B cell (primary cell): ENCODE data around the gene LIME1. TPM values are rescaled to one million over a fixed set of nuclear protein-coding genes. Genes with fewer than 3 reads are reported as not detected.

ENCODE experiments used
- ATAC-seq: fragments of 200-7000 bp; cut with Tn5 transposase; one replicate; pipeline ENCODE4 v1.10.0; 2021; ENCODE audit warnings: low read depth, mild to moderate bottlenecking, moderate number of reproducible peaks, moderate library complexity
- CTCF ChIA-PET: fragments of 350-600 bp; sonication (Branson Sonifier 250); formaldehyde crosslinking; loops from one replicate; lab custom pipeline; 2021; ENCODE audit warnings: antibody characterized with exemption, inconsistent platforms; lab: Charles Lee
- POLR2A ChIA-PET: fragments of 350-600 bp; sonication (Branson Sonifier 250); formaldehyde crosslinking; loops from one replicate; lab custom pipeline; 2021; ENCODE audit warnings: antibody characterized with exemption; lab: Charles Lee
- DNase-seq: peaks from one replicate; pipeline ENCODE4 v3.0.0; 2013
- H2AFZ ChIP-seq: 2 replicates; pipeline ENCODE4 v1.6.1; 2012; ENCODE audit warnings: mild to moderate bottlenecking, low read depth, low read length; ENCODE audit not compliant: insufficient read depth, poor library complexity, severe bottlenecking
- H3K27ac ChIP-seq, 2 donors: 1 replicate in 1 of 2; 2 replicates in 1 of 2; pipeline ENCODE4 v1.5.1; 2012 to 2013; ENCODE audit warnings: low read length in 2 of 2, mild to moderate bottlenecking in 2 of 2, moderate library complexity in 1 of 2
- H3K27me3 ChIP-seq, 4 experiments: fragments of 200-600 bp in 1 of 4; sonication (generic) in 1 of 4; replicated peaks in 1 of 4; 1 replicate in 2 of 4; 2 replicates in 2 of 4; pipeline versions ENCODE4 v1.6.1 to v1.7.0; 2013 to 2016; ENCODE audit warnings: low read length in 3 of 4, mild to moderate bottlenecking in 2 of 4, mixed read lengths in 1 of 4, moderate library complexity in 1 of 4; ENCODE audit not compliant: insufficient read depth in 4 of 4, control insufficient read depth in 3 of 4; ENCODE audit errors: control extremely low read depth in 1 of 4
- H3K36me3 ChIP-seq, 2 experiments: replicated peaks in 1 of 2; 1 replicate in 1 of 2; 2 replicates in 1 of 2; pipeline versions ENCODE4 v1.6.1 to v1.7.1; 2013; ENCODE audit warnings: low read length in 1 of 2; ENCODE audit not compliant: insufficient read depth in 2 of 2, control insufficient read depth in 1 of 2; ENCODE audit errors: control extremely low read depth in 1 of 2, extremely low read depth in 1 of 2
- H3K4me1 ChIP-seq, 2 donors: fragments of 200-600 bp in 1 of 2; sonication (generic) in 1 of 2; 1 replicate in 1 of 2; 2 replicates in 1 of 2; pipeline versions ENCODE4 v1.5.1 to v1.6.1; 2013 to 2017; ENCODE audit warnings: low read length in 2 of 2; ENCODE audit not compliant: control insufficient read depth in 2 of 2, insufficient read depth in 2 of 2
- H3K4me2 ChIP-seq: replicated peaks from 2 replicates; pipeline ENCODE3; 2012; ENCODE audit warnings: mild to moderate bottlenecking, low read depth, low read length; ENCODE audit not compliant: poor library complexity, severe bottlenecking
- H3K4me3 ChIP-seq, 5 experiments: fragments of 200-600 bp in 1 of 5; sonication (generic) in 1 of 5; 1 replicate in 3 of 5; 2 replicates in 2 of 5; pipeline versions ENCODE4 v1.5.1 to v1.7.0; 2011 to 2016; ENCODE audit warnings: low read length in 4 of 5, mild to moderate bottlenecking in 4 of 5, low read depth in 2 of 5, control low read depth in 1 of 5, moderate library complexity in 1 of 5; ENCODE audit not compliant: insufficient read depth in 1 of 5; ENCODE audit errors: control extremely low read depth in 1 of 5, extremely low read depth in 1 of 5
- H3K79me2 ChIP-seq: fragments of 200-600 bp; sonication (generic); one replicate; pipeline ENCODE4 v1.6.0; 2016; ENCODE audit warnings: low read length; ENCODE audit not compliant: control insufficient read depth, insufficient read depth
- H3K9ac ChIP-seq: fragments of 200-600 bp; sonication (generic); 2 replicates; pipeline ENCODE4 v1.6.1; 2017; ENCODE audit warnings: mild to moderate bottlenecking, low read length, moderate library complexity
- H3K9me3 ChIP-seq, 3 donors: one replicate each; pipeline versions ENCODE4 v1.6.1 to v1.7.1; 2013; ENCODE audit warnings: low read length in 2 of 3; ENCODE audit not compliant: control insufficient read depth in 2 of 3, insufficient read depth in 1 of 3; ENCODE audit errors: control extremely low read depth in 1 of 3
- H4K20me1 ChIP-seq: 2 replicates; pipeline ENCODE4 v1.6.0; 2012; ENCODE audit warnings: mild to moderate bottlenecking, low read length; ENCODE audit not compliant: insufficient read depth, control insufficient read depth, poor library complexity, severe bottlenecking
- H3K27ac Mint-ChIP-seq: one replicate; pipeline ENCODE4 v1.8.0; 2021; ENCODE audit warnings: mixed read lengths
- H3K27me3 Mint-ChIP-seq: one replicate; pipeline ENCODE4 v1.8.0; 2021; ENCODE audit warnings: mixed read lengths
- H3K4me1 Mint-ChIP-seq: one replicate; pipeline ENCODE4 v1.8.0; 2021; ENCODE audit warnings: mixed read lengths
- H3K4me3 Mint-ChIP-seq: one replicate; pipeline ENCODE4 v1.8.0; 2021; ENCODE audit warnings: mixed read lengths
- H3K9me3 Mint-ChIP-seq: one replicate; pipeline ENCODE4 v1.8.0; 2022; ENCODE audit warnings: mixed read lengths; ENCODE audit not compliant: insufficient read depth
- EZH2 ChIP-seq: IDR thresholded peaks from 2 replicates; pipeline ENCODE4 v1.6.1; 2012; ENCODE audit warnings: borderline replicate concordance, low read depth, mild to moderate bottlenecking, moderate library complexity, low read length; ENCODE audit not compliant: insufficient read depth, poor library complexity, severe bottlenecking
- WGBS: methylation state at CpG from one replicate; pipeline ENCODE4 v1.1.5; 2013; ENCODE audit warnings: missing lambda C conversion rate; ENCODE audit not compliant: insufficient coverage; 5-methylcytosine and 5-hydroxymethylcytosine counted together
- intact Hi-C: fragments of 100-400 bp; cut with micrococcal nuclease; formaldehyde crosslinking; loops from one replicate; pipeline ENCODE4 v1.10.0; 2022
- polyA plus RNA-seq: library from polyadenylated mRNA; depleted of rRNA; stranded (reverse); fragments of >200 nt; gene quantifications from 2 replicates; pipeline ENCODE4 v1.2.3, GENCODE V29; 2012
- total RNA-seq, 2 donors: library from RNA; stranded (reverse); fragments of 120-200 nt in 1 of 2; gene quantifications; 1 replicate in 1 of 2; 2 replicates in 1 of 2; pipeline versions ENCODE4 v1.2.3 to v1.2.4, GENCODE V29; 2013 to 2022
- TF ChIP-seq, protein P1 (sequence below): fragments of 200-600 bp; IDR thresholded peaks from one replicate; pipeline ENCODE4 v1.8.0; 2022; ENCODE audit warnings: antibody characterized with exemption, mild to moderate bottlenecking

Gene LIME1
- total and polyA plus RNA-seq, 2 donors (not counting 1 experiment from before 2014, with no cell fraction given): 14.5 to 95.2 TPM

DNA sequence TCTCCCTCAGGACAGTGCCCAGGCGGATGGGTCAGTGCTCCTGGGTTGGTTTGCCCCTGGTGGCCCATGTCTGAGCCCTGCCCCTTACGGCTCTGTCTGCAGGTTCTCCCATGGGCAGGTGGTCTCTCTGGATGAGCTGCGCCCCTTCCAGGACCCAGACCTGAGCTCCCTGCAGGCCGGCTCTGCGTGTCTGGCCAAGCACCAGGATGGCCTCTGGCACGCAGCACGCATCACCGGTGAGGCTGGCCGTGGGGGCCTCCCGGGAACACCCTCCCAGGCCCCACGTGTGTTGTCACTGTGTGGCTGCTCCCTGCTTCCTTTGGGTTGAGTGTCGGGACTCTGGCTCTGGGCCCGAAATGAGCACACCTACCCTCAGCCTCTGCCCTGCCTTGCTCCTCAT lies 3.3 kb upstream of the LIME1 start:
- Mint-ChIP-seq H3K27ac (no peak overlapping the region), H3K4me1 (peaks cover 40% of the 10 kb centered on the region), H3K27me3 (no peaks in the 10 kb centered on the region), H3K9me3 (no peaks in the 10 kb centered on the region), H3K4me3 (no peak overlapping the region)
- H3K9me3 ChIP-seq: no peaks in the 10 kb centered on the region
- H4K20me1 ChIP-seq: peaks cover 50% of the 10 kb centered on the region
- ATAC-seq (no peak), DNase-seq (no peak)
- peaks cover 44% of the 10 kb centered on the region for H3K79me2 ChIP-seq
- no peak overlapping the region for H3K4me2 ChIP-seq
- H3K4me1 ChIP-seq: peaks cover 46 to 61% of the 10 kb centered on the region in 2 donors
- WGBS: 95% methylated on average over 13 of the region's 13 CpGs
- no peak overlapping the region for H3K9ac ChIP-seq
- TF ChIP-seq, protein P1, sequence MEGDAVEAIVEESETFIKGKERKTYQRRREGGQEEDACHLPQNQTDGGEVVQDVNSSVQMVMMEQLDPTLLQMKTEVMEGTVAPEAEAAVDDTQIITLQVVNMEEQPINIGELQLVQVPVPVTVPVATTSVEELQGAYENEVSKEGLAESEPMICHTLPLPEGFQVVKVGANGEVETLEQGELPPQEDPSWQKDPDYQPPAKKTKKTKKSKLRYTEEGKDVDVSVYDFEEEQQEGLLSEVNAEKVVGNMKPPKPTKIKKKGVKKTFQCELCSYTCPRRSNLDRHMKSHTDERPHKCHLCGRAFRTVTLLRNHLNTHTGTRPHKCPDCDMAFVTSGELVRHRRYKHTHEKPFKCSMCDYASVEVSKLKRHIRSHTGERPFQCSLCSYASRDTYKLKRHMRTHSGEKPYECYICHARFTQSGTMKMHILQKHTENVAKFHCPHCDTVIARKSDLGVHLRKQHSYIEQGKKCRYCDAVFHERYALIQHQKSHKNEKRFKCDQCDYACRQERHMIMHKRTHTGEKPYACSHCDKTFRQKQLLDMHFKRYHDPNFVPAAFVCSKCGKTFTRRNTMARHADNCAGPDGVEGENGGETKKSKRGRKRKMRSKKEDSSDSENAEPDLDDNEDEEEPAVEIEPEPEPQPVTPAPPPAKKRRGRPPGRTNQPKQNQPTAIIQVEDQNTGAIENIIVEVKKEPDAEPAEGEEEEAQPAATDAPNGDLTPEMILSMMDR: no peak
- no peak for TF ChIP-seq EZH2
- no peak overlapping the region for H3K27ac ChIP-seq
- no peak overlapping the region for H2AFZ ChIP-seq
- intact Hi-C loops: no loop called here
- ChIA-PET CTCF (no interaction called here), POLR2A (no interaction called here)
- no peak overlapping the region for H3K4me3 ChIP-seq
- peaks cover 0 to 24% of the 10 kb centered on the region in 2 experiments for H3K36me3 ChIP-seq
- H3K27me3 ChIP-seq: no peaks in the 10 kb centered on the region

DNA sequence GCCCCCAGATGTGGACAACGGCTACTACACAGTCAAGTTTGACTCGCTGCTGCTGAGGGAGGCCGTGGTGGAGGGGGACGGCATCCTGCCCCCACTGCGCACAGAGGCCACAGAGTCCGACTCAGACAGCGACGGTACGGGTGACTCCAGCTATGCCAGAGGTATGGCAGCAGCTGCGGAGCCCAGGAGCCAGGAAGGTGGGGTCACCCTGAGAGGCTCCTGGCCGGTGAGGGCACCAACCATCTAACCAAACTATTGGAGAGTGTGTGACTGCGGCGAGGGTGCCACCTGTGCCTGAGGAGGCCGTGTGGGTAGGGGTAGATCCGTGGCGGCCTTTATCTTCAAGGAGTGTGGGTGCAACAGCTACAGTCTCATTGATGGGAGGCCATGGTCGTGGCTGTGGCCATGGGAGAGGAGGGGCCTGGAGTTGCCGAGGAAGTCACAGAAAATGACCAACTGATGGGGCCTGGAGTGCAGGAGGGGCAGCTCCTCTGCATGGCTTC lies 2.8 kb upstream of the LIME1 start:
- Histone ChIP-seq H3K36me3 (peaks cover 0 to 24% of the 10 kb centered on the region in 2 experiments), H3K4me3 (no peak overlapping the region), H3K4me2 (no peak overlapping the region), H3K4me1 (peaks cover 46 to 61% of the 10 kb centered on the region in 2 donors), H3K27ac (no peak overlapping the region), H3K27me3 (no peaks in the 10 kb centered on the region), H3K79me2 (peaks cover 44% of the 10 kb centered on the region), H3K9ac (no peak overlapping the region), H3K9me3 (no peaks in the 10 kb centered on the region), H2AFZ (no peak overlapping the region), H4K20me1 (peaks cover 55% of the 10 kb centered on the region)
- ATAC-seq: no peak
- H3K27ac Mint-ChIP-seq: no peak overlapping the region
- 97% methylated on average over 16 of the region's 18 CpGs for WGBS
- DNase-seq: no peak
- intact Hi-C loops: no loop called here
- no peaks in the 10 kb centered on the region for H3K9me3 Mint-ChIP-seq
- no peak overlapping the region for H3K4me3 Mint-ChIP-seq
- POLR2A ChIA-PET: no interaction called here
- H3K27me3 Mint-ChIP-seq: no peaks in the 10 kb centered on the region
- TF ChIP-seq, protein P1: no peak
- TF ChIP-seq EZH2: no peak
- CTCF ChIA-PET: no interaction called here
- peaks cover 35% of the 10 kb centered on the region for H3K4me1 Mint-ChIP-seq
